Endometrium (tissue), 2 donors: ENCODE measurements around the gene PTCHD4.
A peak's percentile ranks its signal among the peaks of the same experiment; 100 is the strongest.

Source experiments
- FAIRE-seq: peaks from 2 replicates; lab custom pipeline; 2012; peaks lifted over from hg19 to GRCh38; lab: Jason Lieb, UNC
- donor health status: control.
- donor health status: control.

Gene PTCHD4

GRCh38 chr6:48099713-48100587, 11.0 kb downstream of the PTCHD4 start:
- FAIRE-seq, result no peak

GRCh38 chr6:48098923-48099322, 12.1 kb downstream of the PTCHD4 start:
- no peak for FAIRE-seq

- no peak for FAIRE-seq
Observed at GRCh38 chr6:48092550-48093217, 18.3 kb downstream of the PTCHD4 start.

GRCh38 chr6:48090546-48090945, 20.5 kb downstream of the PTCHD4 start:
- no peak for FAIRE-seq

- FAIRE-seq, result peak; percentile 54
Observed at GRCh38 chr6:48087448-48087847, 23.5 kb downstream of the PTCHD4 start.

GRCh38 chr6:48086187-48086586, 24.8 kb downstream of the PTCHD4 start:
- FAIRE-seq, result no peak

GRCh38 chr6:48085131-48085741, 25.8 kb downstream of the PTCHD4 start:
- FAIRE-seq, result no peak

GRCh38 chr6:48084201-48084600, 26.8 kb downstream of the PTCHD4 start:
- FAIRE-seq, result no peak

GRCh38 chr6:48080227-48081009, 30.6 kb downstream of the PTCHD4 start:
- FAIRE-seq, result no peak

GRCh38 chr6:48078120-48078519, 32.9 kb downstream of the PTCHD4 start:
- no peak for FAIRE-seq

- FAIRE-seq, result no peak
Observed at GRCh38 chr6:48075181-48075580, 35.8 kb downstream of the PTCHD4 start.

- FAIRE-seq, result no peak
Observed at GRCh38 chr6:48073976-48074767, 36.8 kb downstream of the PTCHD4 start.

GRCh38 chr6:48071833-48072232, 39.2 kb downstream of the PTCHD4 start:
- no peak for FAIRE-seq

- FAIRE-seq, result no peak
Observed at GRCh38 chr6:48069280-48069679, 41.7 kb downstream of the PTCHD4 start.

- FAIRE-seq, result no peak
Observed at GRCh38 chr6:48068278-48069251, 42.4 kb downstream of the PTCHD4 start.

GRCh38 chr6:48067886-48068277, 43.1 kb downstream of the PTCHD4 start:
- FAIRE-seq, result no peak

- no peak for FAIRE-seq
Observed at GRCh38 chr6:48067148-48067712, 43.8 kb downstream of the PTCHD4 start.

GRCh38 chr6:48061265-48061990, 49.6 kb downstream of the PTCHD4 start:
- no peak for FAIRE-seq
